HEK293 (cell line): Measurements from ENCODE around the gene DDX28.
A peak's percentile ranks its signal among the peaks of the same experiment; 100 is the strongest.

Source experiments
- HOXA7 ChIP-seq: sonication (generic); formaldehyde crosslinking; IDR thresholded peaks from 2 replicates; pipeline ENCODE4 v1.8.1; 2022; ENCODE audit warnings: missing genetic modification reagents, borderline replicate concordance
- KLF9 ChIP-seq: fragments of 450-650 bp; formaldehyde crosslinking; IDR thresholded peaks from 2 replicates; pipeline ENCODE4 v1.5.1; 2016; ENCODE audit warnings: missing biosample characterization, missing genetic modification characterization, low read depth
- MEIS1 ChIP-seq: sonication (generic); formaldehyde crosslinking; IDR thresholded peaks from 2 replicates; pipeline ENCODE4 v1.8.1; 2022; ENCODE audit warnings: missing genetic modification reagents, mild to moderate bottlenecking, borderline replicate concordance
- RBAK ChIP-seq: fragments of 450-650 bp; formaldehyde crosslinking; IDR thresholded peaks from 2 replicates; pipeline ENCODE4 v1.5.1; 2016; ENCODE audit warnings: missing biosample characterization, missing genetic modification characterization
- SCRT1 ChIP-seq: fragments of 450-650 bp; formaldehyde crosslinking; IDR thresholded peaks from 2 replicates; pipeline ENCODE4 v1.5.1; 2016; ENCODE audit warnings: missing biosample characterization, missing genetic modification characterization, borderline replicate concordance
- SCRT2 ChIP-seq: fragments of 450-650 bp; formaldehyde crosslinking; IDR thresholded peaks from 2 replicates; pipeline ENCODE4 v1.5.1; 2016; ENCODE audit warnings: missing biosample characterization, missing genetic modification characterization
- SP2 ChIP-seq: fragments of 450-650 bp; formaldehyde crosslinking; IDR thresholded peaks from 2 replicates; pipeline ENCODE4 v1.5.1; 2016; ENCODE audit warnings: missing biosample characterization, missing genetic modification characterization
- SP7 ChIP-seq: fragments of 450-650 bp; formaldehyde crosslinking; IDR thresholded peaks from 2 replicates; pipeline ENCODE4 v1.5.1; 2016; ENCODE audit warnings: missing biosample characterization, missing genetic modification characterization
- TCF7L2 ChIP-seq: IDR thresholded peaks from 2 replicates; pipeline ENCODE4 v1.6.1; 2011; ENCODE audit warnings: low read depth, mild to moderate bottlenecking, inconsistent platforms, low read length, moderate library complexity, borderline replicate concordance
- ZBTB21 ChIP-seq: fragments of 450-650 bp; formaldehyde crosslinking; IDR thresholded peaks from 2 replicates; pipeline ENCODE4 v1.5.1; 2017; ENCODE audit warnings: missing biosample characterization, missing genetic modification characterization
- ZFP3 ChIP-seq: fragments of 450-650 bp; formaldehyde crosslinking; IDR thresholded peaks from 2 replicates; pipeline ENCODE4 v1.5.1; 2016; ENCODE audit warnings: low read depth, missing biosample characterization, missing genetic modification characterization
- ZFP37 ChIP-seq: fragments of 450-650 bp; formaldehyde crosslinking; IDR thresholded peaks from 2 replicates; pipeline ENCODE4 v1.5.1; 2016; ENCODE audit warnings: missing biosample characterization, missing genetic modification characterization
- ZIC2 ChIP-seq: fragments of 450-650 bp; formaldehyde crosslinking; IDR thresholded peaks from 2 replicates; pipeline ENCODE4 v1.5.1; 2016; ENCODE audit warnings: missing biosample characterization, missing genetic modification characterization
- ZNF10 ChIP-seq: fragments of 450-650 bp; formaldehyde crosslinking; IDR thresholded peaks from 2 replicates; pipeline ENCODE4 v1.5.1; 2017; ENCODE audit warnings: missing biosample characterization, missing genetic modification characterization
- ZNF132 ChIP-seq: fragments of 450-650 bp; formaldehyde crosslinking; IDR thresholded peaks from 2 replicates; pipeline ENCODE4 v1.5.1; 2017; ENCODE audit warnings: missing biosample characterization, missing genetic modification characterization, borderline replicate concordance
- ZNF175 ChIP-seq: fragments of 450-650 bp; formaldehyde crosslinking; IDR thresholded peaks from 2 replicates; pipeline ENCODE4 v1.5.1; 2016; ENCODE audit warnings: missing biosample characterization, missing genetic modification characterization
- ZNF214 ChIP-seq: fragments of 450-650 bp; formaldehyde crosslinking; IDR thresholded peaks from 2 replicates; pipeline ENCODE4 v1.5.1; 2017; ENCODE audit warnings: missing biosample characterization, mild to moderate bottlenecking, missing genetic modification characterization, borderline replicate concordance
- ZNF24 ChIP-seq: fragments of 450-650 bp; formaldehyde crosslinking; IDR thresholded peaks from 2 replicates; pipeline ENCODE4 v1.5.1; 2016; ENCODE audit warnings: missing biosample characterization, missing genetic modification characterization
- ZNF292 ChIP-seq: fragments of 450-650 bp; formaldehyde crosslinking; IDR thresholded peaks from 2 replicates; pipeline ENCODE4 v1.5.1; 2016; ENCODE audit warnings: low read depth, missing biosample characterization, missing genetic modification characterization, borderline replicate concordance
- ZNF341 ChIP-seq: fragments of 450-650 bp; formaldehyde crosslinking; IDR thresholded peaks from 2 replicates; pipeline ENCODE4; 2016; ENCODE audit warnings: low read depth, missing biosample characterization, missing genetic modification characterization
- ZNF394 ChIP-seq: fragments of 450-650 bp; formaldehyde crosslinking; IDR thresholded peaks from 2 replicates; pipeline ENCODE4 v1.5.1; 2016; ENCODE audit warnings: missing biosample characterization, missing genetic modification characterization, mild to moderate bottlenecking, moderate library complexity, borderline replicate concordance
- ZNF404 ChIP-seq: fragments of 450-650 bp; formaldehyde crosslinking; IDR thresholded peaks from 2 replicates; pipeline ENCODE4 v1.5.1; 2017; ENCODE audit warnings: missing biosample characterization, missing genetic modification characterization
- ZNF433 ChIP-seq: fragments of 450-650 bp; formaldehyde crosslinking; IDR thresholded peaks from 2 replicates; pipeline ENCODE4 v1.5.1; 2016; ENCODE audit warnings: missing biosample characterization, missing genetic modification characterization, low read depth
- ZNF501 ChIP-seq: fragments of 450-650 bp; formaldehyde crosslinking; IDR thresholded peaks from 2 replicates; pipeline ENCODE4 v1.5.1; 2016; ENCODE audit warnings: missing biosample characterization, missing genetic modification characterization
- ZNF629 ChIP-seq: fragments of 450-650 bp; formaldehyde crosslinking; IDR thresholded peaks from 2 replicates; pipeline ENCODE4 v1.5.1; 2017; ENCODE audit warnings: missing biosample characterization, missing genetic modification characterization
- ZNF701 ChIP-seq: fragments of 450-650 bp; formaldehyde crosslinking; IDR thresholded peaks from 2 replicates; pipeline ENCODE4 v1.5.1; 2016; ENCODE audit warnings: missing biosample characterization, missing genetic modification characterization
- ZNF785 ChIP-seq: fragments of 450-650 bp; formaldehyde crosslinking; IDR thresholded peaks from 2 replicates; pipeline ENCODE4 v1.5.1; 2016; ENCODE audit warnings: missing biosample characterization, missing genetic modification characterization
- ZNF792 ChIP-seq: fragments of 450-650 bp; formaldehyde crosslinking; IDR thresholded peaks from 2 replicates; pipeline ENCODE4 v1.5.1; 2016; ENCODE audit warnings: missing biosample characterization, missing genetic modification characterization
- ZSCAN16 ChIP-seq: fragments of 450-650 bp; formaldehyde crosslinking; IDR thresholded peaks from 2 replicates; pipeline ENCODE4 v1.5.1; 2016; ENCODE audit warnings: missing biosample characterization, missing genetic modification characterization
- TF ChIP-seq, protein P1 (sequence below): fragments of 450-650 bp; formaldehyde crosslinking; IDR thresholded peaks from 2 replicates; pipeline ENCODE4 v1.5.1; 2016; ENCODE audit warnings: missing biosample characterization, missing genetic modification characterization
- TF ChIP-seq, protein P2 (sequence below): fragments of 450-650 bp; formaldehyde crosslinking; IDR thresholded peaks from 2 replicates; pipeline ENCODE4 v1.5.1; 2016; ENCODE audit warnings: missing biosample characterization, missing genetic modification characterization
- TF ChIP-seq, protein P3 (sequence below): fragments of 450-650 bp; formaldehyde crosslinking; IDR thresholded peaks from 2 replicates; pipeline ENCODE4 v1.5.1; 2017; ENCODE audit warnings: missing biosample characterization, mild to moderate bottlenecking, missing genetic modification characterization, moderate library complexity
- TF ChIP-seq, protein P4 (sequence below): fragments of 450-650 bp; formaldehyde crosslinking; IDR thresholded peaks from 2 replicates; pipeline ENCODE4 v1.5.1; 2017; ENCODE audit warnings: missing biosample characterization, missing genetic modification characterization
- TF ChIP-seq, protein P5 (sequence below): fragments of 450-650 bp; formaldehyde crosslinking; IDR thresholded peaks from 2 replicates; pipeline ENCODE4 v1.5.1; 2016; ENCODE audit warnings: missing biosample characterization, missing genetic modification characterization

The DDX28 gene

DNA sequence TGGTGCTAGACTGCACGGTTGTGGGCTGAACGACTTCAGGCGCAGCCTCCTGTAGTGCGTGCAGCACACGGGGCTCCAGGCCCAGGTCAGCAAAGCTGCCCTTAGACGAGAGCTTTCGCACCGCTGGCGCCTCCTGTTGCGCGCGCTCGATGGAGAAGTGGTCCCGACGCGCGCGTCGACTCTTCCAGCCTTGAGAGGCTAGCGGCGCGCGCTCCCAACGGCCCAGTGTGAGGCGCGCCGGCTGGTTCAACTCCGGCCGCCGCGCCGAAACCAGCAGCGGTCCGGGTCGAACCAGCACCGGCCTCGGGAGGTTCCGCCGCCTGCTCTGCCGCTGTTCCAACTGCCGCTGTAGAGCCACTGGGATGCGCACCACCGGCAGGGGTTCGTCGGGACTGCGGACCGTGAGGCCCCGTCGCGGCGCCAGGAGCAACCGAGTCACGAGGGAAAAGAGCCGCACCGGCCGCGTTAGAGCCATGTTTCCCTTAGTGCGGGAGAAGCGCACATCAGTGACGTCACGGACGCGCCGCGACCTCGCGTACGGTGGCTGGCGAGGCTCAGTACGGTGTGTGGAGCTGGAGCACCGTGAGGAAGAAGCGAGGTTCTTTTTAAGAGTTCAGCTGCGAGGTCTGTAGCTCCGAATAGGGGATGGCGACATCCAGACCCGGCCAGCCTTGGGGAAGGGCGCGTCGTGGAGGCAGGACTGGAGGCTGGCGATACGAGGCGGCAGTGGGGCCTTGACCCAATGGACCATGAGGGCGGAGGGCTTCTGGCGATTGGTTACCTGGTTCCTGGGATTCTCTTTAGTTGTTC, at the start of gene DDX28, which contains the start of gene DUS2 (continued):
- peak; percentile 25; the same call in 1 of the 2 replicates for TF ChIP-seq KLF9 (tag by site-specific recombination)
- TF ChIP-seq SCRT1 = no peak
- TF ChIP-seq ZNF404 (tag by site-specific recombination) = no peak
- TF ChIP-seq ZNF501 (tag by site-specific recombination) = peak; percentile 88
- TF ChIP-seq SP7 = peak; percentile 81
- TF ChIP-seq ZNF132 (tag by site-specific recombination) = no peak
- TF ChIP-seq ZNF785 = peak; percentile 42; the same call in 1 of the 2 replicates
- peak; percentile 93 for TF ChIP-seq ZNF394
- TF ChIP-seq TCF7L2 = no peak
- TF ChIP-seq ZNF792 (tag by site-specific recombination) = peak; percentile 73; the same call in 1 of the 2 replicates
- TF ChIP-seq, protein P1, sequence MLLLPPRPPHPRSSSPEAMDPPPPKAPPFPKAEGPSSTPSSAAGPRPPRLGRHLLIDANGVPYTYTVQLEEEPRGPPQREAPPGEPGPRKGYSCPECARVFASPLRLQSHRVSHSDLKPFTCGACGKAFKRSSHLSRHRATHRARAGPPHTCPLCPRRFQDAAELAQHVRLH (tag by site-specific recombination) = peak; percentile 81; the same call in 1 of the 2 replicates
- peak; percentile 34; the same call in 1 of the 2 replicates for TF ChIP-seq SP2 (tag by site-specific recombination)
- TF ChIP-seq, protein P2, sequence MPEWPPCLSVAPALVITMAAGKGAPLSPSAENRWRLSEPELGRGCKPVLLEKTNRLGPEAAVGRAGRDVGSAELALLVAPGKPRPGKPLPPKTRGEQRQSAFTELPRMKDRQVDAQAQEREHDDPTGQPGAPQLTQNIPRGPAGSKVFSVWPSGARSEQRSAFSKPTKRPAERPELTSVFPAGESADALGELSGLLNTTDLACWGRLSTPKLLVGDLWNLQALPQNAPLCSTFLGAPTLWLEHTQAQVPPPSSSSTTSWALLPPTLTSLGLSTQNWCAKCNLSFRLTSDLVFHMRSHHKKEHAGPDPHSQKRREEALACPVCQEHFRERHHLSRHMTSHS (tag by site-specific recombination) = no peak
- no peak for TF ChIP-seq ZNF341 (tag by site-specific recombination)
- no peak for TF ChIP-seq RBAK (tag by site-specific recombination)
- peak; percentile 88 for TF ChIP-seq ZBTB21 (tag by site-specific recombination)
- peak; percentile 69; the same call in 1 of the 2 replicates for TF ChIP-seq ZFP37 (tag by site-specific recombination)
- no peak for TF ChIP-seq ZSCAN16 (tag by site-specific recombination)
- TF ChIP-seq ZNF701 (tag by site-specific recombination) = no peak
- no peak for TF ChIP-seq ZNF214 (tag by site-specific recombination)
- TF ChIP-seq ZNF24 (tag by site-specific recombination) = peak; percentile 52; the same call in 1 of the 2 replicates
- TF ChIP-seq, protein P3, sequence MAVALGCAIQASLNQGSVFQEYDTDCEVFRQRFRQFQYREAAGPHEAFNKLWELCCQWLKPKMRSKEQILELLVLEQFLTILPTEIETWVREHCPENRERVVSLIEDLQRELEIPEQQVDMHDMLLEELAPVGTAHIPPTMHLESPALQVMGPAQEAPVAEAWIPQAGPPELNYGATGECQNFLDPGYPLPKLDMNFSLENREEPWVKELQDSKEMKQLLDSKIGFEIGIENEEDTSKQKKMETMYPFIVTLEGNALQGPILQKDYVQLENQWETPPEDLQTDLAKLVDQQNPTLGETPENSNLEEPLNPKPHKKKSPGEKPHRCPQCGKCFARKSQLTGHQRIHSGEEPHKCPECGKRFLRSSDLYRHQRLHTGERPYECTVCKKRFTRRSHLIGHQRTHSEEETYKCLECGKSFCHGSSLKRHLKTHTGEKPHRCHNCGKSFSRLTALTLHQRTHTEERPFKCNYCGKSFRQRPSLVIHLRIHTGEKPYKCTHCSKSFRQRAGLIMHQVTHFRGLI (tag by site-specific recombination) = no peak; the same call in 1 of the 2 replicates
- no peak for TF ChIP-seq MEIS1 (CRISPR knock-in tag)
- TF ChIP-seq ZIC2 (tag by site-specific recombination) = no peak
- no peak for TF ChIP-seq ZNF292 (tag by site-specific recombination)
- TF ChIP-seq ZNF10 (tag by site-specific recombination) = peak; percentile 32; the same call in 1 of the 2 replicates
- no peak for TF ChIP-seq HOXA7
- no peak for TF ChIP-seq ZNF433 (tag by site-specific recombination)
- peak; percentile 90 for TF ChIP-seq ZNF629
- TF ChIP-seq ZNF175 (tag by site-specific recombination) = no peak
- TF ChIP-seq, protein P4, sequence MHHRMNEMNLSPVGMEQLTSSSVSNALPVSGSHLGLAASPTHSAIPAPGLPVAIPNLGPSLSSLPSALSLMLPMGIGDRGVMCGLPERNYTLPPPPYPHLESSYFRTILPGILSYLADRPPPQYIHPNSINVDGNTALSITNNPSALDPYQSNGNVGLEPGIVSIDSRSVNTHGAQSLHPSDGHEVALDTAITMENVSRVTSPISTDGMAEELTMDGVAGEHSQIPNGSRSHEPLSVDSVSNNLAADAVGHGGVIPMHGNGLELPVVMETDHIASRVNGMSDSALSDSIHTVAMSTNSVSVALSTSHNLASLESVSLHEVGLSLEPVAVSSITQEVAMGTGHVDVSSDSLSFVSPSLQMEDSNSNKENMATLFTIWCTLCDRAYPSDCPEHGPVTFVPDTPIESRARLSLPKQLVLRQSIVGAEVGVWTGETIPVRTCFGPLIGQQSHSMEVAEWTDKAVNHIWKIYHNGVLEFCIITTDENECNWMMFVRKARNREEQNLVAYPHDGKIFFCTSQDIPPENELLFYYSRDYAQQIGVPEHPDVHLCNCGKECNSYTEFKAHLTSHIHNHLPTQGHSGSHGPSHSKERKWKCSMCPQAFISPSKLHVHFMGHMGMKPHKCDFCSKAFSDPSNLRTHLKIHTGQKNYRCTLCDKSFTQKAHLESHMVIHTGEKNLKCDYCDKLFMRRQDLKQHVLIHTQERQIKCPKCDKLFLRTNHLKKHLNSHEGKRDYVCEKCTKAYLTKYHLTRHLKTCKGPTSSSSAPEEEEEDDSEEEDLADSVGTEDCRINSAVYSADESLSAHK (tag by site-specific recombination) = peak; percentile 36; the same call in 1 of the 2 replicates
- TF ChIP-seq, protein P5, sequence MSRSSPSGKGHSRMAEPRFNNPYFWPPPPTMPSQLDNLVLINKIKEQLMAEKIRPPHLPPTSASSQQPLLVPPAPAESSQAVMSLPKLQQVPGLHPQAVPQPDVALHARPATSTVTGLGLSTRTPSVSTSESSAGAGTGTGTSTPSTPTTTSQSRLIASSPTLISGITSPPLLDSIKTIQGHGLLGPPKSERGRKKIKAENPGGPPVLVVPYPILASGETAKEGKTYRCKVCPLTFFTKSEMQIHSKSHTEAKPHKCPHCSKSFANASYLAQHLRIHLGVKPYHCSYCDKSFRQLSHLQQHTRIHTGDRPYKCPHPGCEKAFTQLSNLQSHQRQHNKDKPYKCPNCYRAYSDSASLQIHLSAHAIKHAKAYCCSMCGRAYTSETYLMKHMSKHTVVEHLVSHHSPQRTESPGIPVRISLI = no peak
- no peak for TF ChIP-seq ZFP3 (tag by site-specific recombination)
- TF ChIP-seq SCRT2 (tag by site-specific recombination) = peak; percentile 95
